H54 (cell line): ENCODE results near the gene NRXN2.

Experiments
- DNase-seq: peaks from one replicate; pipeline ENCODE4 v3.0.0; 2011; ENCODE audit warnings: low spot score, mixed read lengths; ENCODE audit not compliant: insufficient read length
- FAIRE-seq: peaks from 3 replicates; lab custom pipeline; 2011; peaks lifted over from hg19 to GRCh38; lab: Jason Lieb, UNC
- POLR2A ChIP-seq: IDR thresholded peaks from 2 replicates; pipeline ENCODE4 v1.6.1; 2011; ENCODE audit warnings: low read depth, mild to moderate bottlenecking, low read length

The NRXN2 gene

GRCh38 chr11:64633555-64634159, 89.3 kb downstream of the NRXN2 start:
- DNase-seq (no peak), FAIRE-seq (no peak)

GRCh38 chr11:64632654-64633053, 90.3 kb downstream of the NRXN2 start:
- DNase-seq (no peak), FAIRE-seq (no peak)
- no peak for TF ChIP-seq POLR2A

More at GRCh38 chr11:64633555-64634159, 89.3 kb downstream of the NRXN2 start:
- no peak for TF ChIP-seq POLR2A

GRCh38 chr11:64632237-64632636, 90.8 kb downstream of the NRXN2 start:
- DNase-seq, result no peak
- no peak for FAIRE-seq
- TF ChIP-seq POLR2A, result no peak

- TF ChIP-seq POLR2A, result no peak
- no peak for DNase-seq
- no peak for FAIRE-seq
Measured at GRCh38 chr11:64631675-64632074, 91.3 kb downstream of the NRXN2 start.

GRCh38 chr11:64629796-64630562, 93.0 kb downstream of the NRXN2 start:
- FAIRE-seq (no peak), DNase-seq (no peak)
- no peak for TF ChIP-seq POLR2A

GRCh38 chr11:64629103-64629502, 93.9 kb downstream of the NRXN2 start:
- no peak for FAIRE-seq

GRCh38 chr11:64628596-64628995, 94.4 kb downstream of the NRXN2 start:
- no peak for TF ChIP-seq POLR2A
- no peak for FAIRE-seq
- no peak for DNase-seq

More at GRCh38 chr11:64629103-64629502, 93.9 kb downstream of the NRXN2 start:
- no peak for DNase-seq
- TF ChIP-seq POLR2A, result no peak

- DNase-seq, result no peak
- no peak for TF ChIP-seq POLR2A
- FAIRE-seq, result no peak
Measured at GRCh38 chr11:64627371-64627770, 95.6 kb downstream of the NRXN2 start.

- FAIRE-seq, result no peak
- no peak for DNase-seq
- TF ChIP-seq POLR2A, result no peak
Measured at GRCh38 chr11:64626637-64627036, 96.4 kb downstream of the NRXN2 start.

- FAIRE-seq, result no peak
- no peak for DNase-seq
- no peak for TF ChIP-seq POLR2A
Measured at GRCh38 chr11:64624883-64625481, 98.0 kb downstream of the NRXN2 start.

- no peak for TF ChIP-seq POLR2A
- FAIRE-seq (no peak), DNase-seq (no peak)
Measured at GRCh38 chr11:64622681-64623080, 100.3 kb downstream of the NRXN2 start.

- FAIRE-seq (no peak), DNase-seq (no peak)
Measured at GRCh38 chr11:64621283-64622019, 101.5 kb downstream of the NRXN2 start.

GRCh38 chr11:64620381-64620971, 102.5 kb downstream of the NRXN2 start:
- TF ChIP-seq POLR2A, result no peak
- FAIRE-seq, result no peak
- no peak for DNase-seq

More at GRCh38 chr11:64621283-64622019, 101.5 kb downstream of the NRXN2 start:
- TF ChIP-seq POLR2A, result no peak
